ENCODE measurements around the gene USP9X.

The USP9X gene

GRCh38 chrX:41258871-41259270 lies 173.6 kb downstream of the USP9X start:
- no peak for ATAC-seq
- TF ChIP-seq, protein P1, sequence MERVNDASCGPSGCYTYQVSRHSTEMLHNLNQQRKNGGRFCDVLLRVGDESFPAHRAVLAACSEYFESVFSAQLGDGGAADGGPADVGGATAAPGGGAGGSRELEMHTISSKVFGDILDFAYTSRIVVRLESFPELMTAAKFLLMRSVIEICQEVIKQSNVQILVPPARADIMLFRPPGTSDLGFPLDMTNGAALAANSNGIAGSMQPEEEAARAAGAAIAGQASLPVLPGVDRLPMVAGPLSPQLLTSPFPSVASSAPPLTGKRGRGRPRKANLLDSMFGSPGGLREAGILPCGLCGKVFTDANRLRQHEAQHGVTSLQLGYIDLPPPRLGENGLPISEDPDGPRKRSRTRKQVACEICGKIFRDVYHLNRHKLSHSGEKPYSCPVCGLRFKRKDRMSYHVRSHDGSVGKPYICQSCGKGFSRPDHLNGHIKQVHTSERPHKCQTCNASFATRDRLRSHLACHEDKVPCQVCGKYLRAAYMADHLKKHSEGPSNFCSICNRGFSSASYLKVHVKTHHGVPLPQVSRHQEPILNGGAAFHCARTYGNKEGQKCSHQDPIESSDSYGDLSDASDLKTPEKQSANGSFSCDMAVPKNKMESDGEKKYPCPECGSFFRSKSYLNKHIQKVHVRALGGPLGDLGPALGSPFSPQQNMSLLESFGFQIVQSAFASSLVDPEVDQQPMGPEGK (CRISPR knock-in tag; IDR thresholded peaks at IDR 0.05; ENCODE audit: borderline replicate concordance), result no peak
- TF ChIP-seq ZFP30 (CRISPR knock-in tag; IDR thresholded peaks at IDR 0.05) (no peak), ESRRG (CRISPR knock-in tag; IDR thresholded peaks at IDR 0.05) (no peak), ZNF565 (CRISPR knock-in tag; conservative IDR thresholded peaks at IDR 0.05; ENCODE audit: low read depth) (no peak), ARNTL (CRISPR knock-in tag; IDR thresholded peaks at IDR 0.05; ENCODE audit: borderline replicate concordance, low read depth) (no peak), ISL1 (CRISPR knock-in tag; IDR thresholded peaks at IDR 0.05) (no peak), SNAI2 (CRISPR knock-in tag; IDR thresholded peaks at IDR 0.05) (no peak), GLIS3 (CRISPR knock-in tag; IDR thresholded peaks at IDR 0.05) (no peak), ZC3H10 (CRISPR knock-in tag; IDR thresholded peaks at IDR 0.05) (no peak), TCF4 (CRISPR knock-in tag; IDR thresholded peaks at IDR 0.05; ENCODE audit: borderline replicate concordance) (no peak), PPARA (CRISPR knock-in tag; IDR thresholded peaks at IDR 0.05; ENCODE audit: borderline replicate concordance) (no peak), BACH2 (CRISPR knock-in tag; IDR thresholded peaks at IDR 0.05; ENCODE audit: borderline replicate concordance) (no peak), ZNF8 (CRISPR knock-in tag; IDR thresholded peaks at IDR 0.05) (no peak), CSDC2 (CRISPR knock-in tag; IDR thresholded peaks at IDR 0.05) (no peak), RARB (CRISPR knock-in tag; IDR thresholded peaks at IDR 0.05) (no peak), ZNF70 (CRISPR knock-in tag; IDR thresholded peaks at IDR 0.05) (no peak), ZFP3 (CRISPR knock-in tag; IDR thresholded peaks at IDR 0.05) (no peak), CSRNP3 (CRISPR knock-in tag; IDR thresholded peaks at IDR 0.05) (no peak)
- TF ChIP-seq, protein P2, sequence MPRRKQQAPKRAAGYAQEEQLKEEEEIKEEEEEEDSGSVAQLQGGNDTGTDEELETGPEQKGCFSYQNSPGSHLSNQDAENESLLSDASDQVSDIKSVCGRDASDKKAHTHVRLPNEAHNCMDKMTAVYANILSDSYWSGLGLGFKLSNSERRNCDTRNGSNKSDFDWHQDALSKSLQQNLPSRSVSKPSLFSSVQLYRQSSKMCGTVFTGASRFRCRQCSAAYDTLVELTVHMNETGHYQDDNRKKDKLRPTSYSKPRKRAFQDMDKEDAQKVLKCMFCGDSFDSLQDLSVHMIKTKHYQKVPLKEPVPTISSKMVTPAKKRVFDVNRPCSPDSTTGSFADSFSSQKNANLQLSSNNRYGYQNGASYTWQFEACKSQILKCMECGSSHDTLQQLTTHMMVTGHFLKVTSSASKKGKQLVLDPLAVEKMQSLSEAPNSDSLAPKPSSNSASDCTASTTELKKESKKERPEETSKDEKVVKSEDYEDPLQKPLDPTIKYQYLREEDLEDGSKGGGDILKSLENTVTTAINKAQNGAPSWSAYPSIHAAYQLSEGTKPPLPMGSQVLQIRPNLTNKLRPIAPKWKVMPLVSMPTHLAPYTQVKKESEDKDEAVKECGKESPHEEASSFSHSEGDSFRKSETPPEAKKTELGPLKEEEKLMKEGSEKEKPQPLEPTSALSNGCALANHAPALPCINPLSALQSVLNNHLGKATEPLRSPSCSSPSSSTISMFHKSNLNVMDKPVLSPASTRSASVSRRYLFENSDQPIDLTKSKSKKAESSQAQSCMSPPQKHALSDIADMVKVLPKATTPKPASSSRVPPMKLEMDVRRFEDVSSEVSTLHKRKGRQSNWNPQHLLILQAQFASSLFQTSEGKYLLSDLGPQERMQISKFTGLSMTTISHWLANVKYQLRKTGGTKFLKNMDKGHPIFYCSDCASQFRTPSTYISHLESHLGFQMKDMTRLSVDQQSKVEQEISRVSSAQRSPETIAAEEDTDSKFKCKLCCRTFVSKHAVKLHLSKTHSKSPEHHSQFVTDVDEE (CRISPR knock-in tag; IDR thresholded peaks at IDR 0.05), result no peak
- TF ChIP-seq, protein P3, sequence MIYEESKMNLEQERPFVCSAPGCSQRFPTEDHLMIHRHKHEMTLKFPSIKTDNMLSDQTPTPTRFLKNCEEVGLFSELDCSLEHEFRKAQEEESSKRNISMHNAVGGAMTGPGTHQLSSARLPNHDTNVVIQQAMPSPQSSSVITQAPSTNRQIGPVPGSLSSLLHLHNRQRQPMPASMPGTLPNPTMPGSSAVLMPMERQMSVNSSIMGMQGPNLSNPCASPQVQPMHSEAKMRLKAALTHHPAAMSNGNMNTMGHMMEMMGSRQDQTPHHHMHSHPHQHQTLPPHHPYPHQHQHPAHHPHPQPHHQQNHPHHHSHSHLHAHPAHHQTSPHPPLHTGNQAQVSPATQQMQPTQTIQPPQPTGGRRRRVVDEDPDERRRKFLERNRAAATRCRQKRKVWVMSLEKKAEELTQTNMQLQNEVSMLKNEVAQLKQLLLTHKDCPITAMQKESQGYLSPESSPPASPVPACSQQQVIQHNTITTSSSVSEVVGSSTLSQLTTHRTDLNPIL (CRISPR knock-in tag; IDR thresholded peaks at IDR 0.05; ENCODE audit: low read depth), result no peak

DNA sequence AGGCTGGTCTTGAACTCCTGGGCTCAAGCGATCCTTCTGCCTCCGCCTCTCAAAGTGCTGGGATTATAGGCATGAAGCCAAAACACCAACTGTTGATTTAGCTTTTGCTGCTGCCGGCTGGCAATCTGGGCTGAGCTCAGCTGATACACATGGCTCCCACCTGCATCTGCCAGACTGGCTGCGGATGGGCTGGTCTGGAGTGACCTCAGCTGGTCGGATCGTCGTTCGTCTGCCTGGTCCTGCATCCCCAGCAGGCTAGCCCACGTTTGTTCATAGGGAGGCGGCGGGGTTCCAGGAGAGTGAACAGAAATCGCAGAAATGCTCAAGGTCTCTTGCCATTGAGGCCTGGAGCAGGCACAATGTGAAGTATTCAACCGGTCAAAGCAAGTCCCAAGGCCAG lies 174.3 kb downstream of the USP9X start:
- TF ChIP-seq RARB (CRISPR knock-in tag; IDR thresholded peaks at IDR 0.05) (no peak), ZFP3 (CRISPR knock-in tag; IDR thresholded peaks at IDR 0.05) (no peak), TOX (CRISPR knock-in tag; IDR thresholded peaks at IDR 0.05; ENCODE audit: borderline replicate concordance) (no peak), ESRRG (CRISPR knock-in tag; IDR thresholded peaks at IDR 0.05) (no peak), ARNTL (CRISPR knock-in tag; IDR thresholded peaks at IDR 0.05; ENCODE audit: borderline replicate concordance, low read depth) (no peak), OSR1 (CRISPR knock-in tag; IDR thresholded peaks at IDR 0.05) (no peak), ISL1 (CRISPR knock-in tag; IDR thresholded peaks at IDR 0.05) (no peak), CSRNP3 (CRISPR knock-in tag; IDR thresholded peaks at IDR 0.05) (no peak), TCF4 (CRISPR knock-in tag; IDR thresholded peaks at IDR 0.05; ENCODE audit: borderline replicate concordance) (no peak; the same call in 1 of the 2 replicates), ZNF8 (CRISPR knock-in tag; IDR thresholded peaks at IDR 0.05) (no peak), ZNF70 (CRISPR knock-in tag; IDR thresholded peaks at IDR 0.05) (no peak), ZFP30 (CRISPR knock-in tag; IDR thresholded peaks at IDR 0.05) (no peak), ZNF565 (CRISPR knock-in tag; conservative IDR thresholded peaks at IDR 0.05; ENCODE audit: low read depth) (no peak), GLIS3 (CRISPR knock-in tag; IDR thresholded peaks at IDR 0.05) (no peak)
- TF ChIP-seq, protein P4, sequence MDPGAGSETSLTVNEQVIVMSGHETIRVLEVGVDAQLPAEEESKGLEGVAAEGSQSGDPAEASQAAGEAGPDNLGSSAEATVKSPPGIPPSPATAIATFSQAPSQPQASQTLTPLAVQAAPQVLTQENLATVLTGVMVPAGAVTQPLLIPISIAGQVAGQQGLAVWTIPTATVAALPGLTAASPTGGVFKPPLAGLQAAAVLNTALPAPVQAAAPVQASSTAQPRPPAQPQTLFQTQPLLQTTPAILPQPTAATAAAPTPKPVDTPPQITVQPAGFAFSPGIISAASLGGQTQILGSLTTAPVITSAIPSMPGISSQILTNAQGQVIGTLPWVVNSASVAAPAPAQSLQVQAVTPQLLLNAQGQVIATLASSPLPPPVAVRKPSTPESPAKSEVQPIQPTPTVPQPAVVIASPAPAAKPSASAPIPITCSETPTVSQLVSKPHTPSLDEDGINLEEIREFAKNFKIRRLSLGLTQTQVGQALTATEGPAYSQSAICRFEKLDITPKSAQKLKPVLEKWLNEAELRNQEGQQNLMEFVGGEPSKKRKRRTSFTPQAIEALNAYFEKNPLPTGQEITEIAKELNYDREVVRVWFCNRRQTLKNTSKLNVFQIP (CRISPR knock-in tag; IDR thresholded peaks at IDR 0.05; ENCODE audit: borderline replicate concordance, low read depth), result no peak
- TF ChIP-seq, protein P3 (CRISPR knock-in tag; IDR thresholded peaks at IDR 0.05; ENCODE audit: low read depth), result no peak
- TF ChIP-seq, protein P2 (CRISPR knock-in tag; IDR thresholded peaks at IDR 0.05), result no peak
- ATAC-seq, result peak; percentile 50; the same call in 1 of the 3 replicates

Measured in SK-N-SH treated with all-trans-retinoic acid at 6 μM for 48 hours (cell line).